ENCODE data around the gene MTHFS. TPM values are rescaled to one million over a fixed set of nuclear protein-coding genes. Genes with fewer than 3 reads are reported as not detected.
A peak's percentile ranks its signal among the peaks of the same experiment; 100 is the strongest.

MTHFS gene
- total and polyA plus RNA-seq, 11 donors: 5.7 to 45.5 (median 13.4) TPM

- Histone ChIP-seq H3K36me3 (peaks cover 0 to 17% (median 0%) of the 10 kb centered on the region in 9 donors), H3K27ac (peak overlapping the region in 11 of 12 donors; percentile 87 to 98 (median 94)), H3K4me1 (peaks cover 0 to 20% (median 5%) of the 10 kb centered on the region in 12 donors), H3K9me3 (peaks cover 0 to 28% (median 21%) of the 10 kb centered on the region in 12 donors), H3K27me3 (no peaks in the 10 kb centered on the region), H3K4me3 (peak overlapping the region; percentile 56 to 98 (median 85))
- TF ChIP-seq CTCF (IDR thresholded peaks at IDR 0.05): no peak
- no peak for TF ChIP-seq POLR2A (IDR thresholded peaks at IDR 0.05)
- 93 to 96% (median 94%) methylated on average over 24 of the region's 24 CpGs for WGBS, 4 donors
- no peak for DNase-seq
- intact Hi-C loops (cut with DNase I): loop anchor here in 3 of 10 donors (5.0 to 10.0 kb wide), 3 partner anchors 133 to 230 kb away; partner anchors contain the start of genes FAH (in 2 of the 3) and ZFAND6 (in 1 of the 3)
- no peak for ATAC-seq
Measured at GRCh38 chr15:79924379-79924778, 27.6 kb upstream of the MTHFS start.

GRCh38 chr15:79923515-79924169 is 26.8 kb upstream of the MTHFS start:
- H3K4me1 ChIP-seq: peaks cover 0 to 20% (median 5%) of the 10 kb centered on the region in 12 donors
- peaks cover 0 to 23% (median 0%) of the 10 kb centered on the region in 9 donors for H3K36me3 ChIP-seq
- H3K27me3 ChIP-seq: no peaks in the 10 kb centered on the region
- peak overlapping the region; percentile 56 to 98 (median 85) for H3K4me3 ChIP-seq
- peaks cover 0 to 35% (median 29%) of the 10 kb centered on the region in 12 donors for H3K9me3 ChIP-seq
- WGBS, 4 donors: 0 to 1% (median 1%) methylated on average over 24 to 68 of the region's 68 CpGs
- peak; percentile 93 to 97 (median 96) for DNase-seq
- TF ChIP-seq CTCF (IDR thresholded peaks at IDR 0.05) (no peak), POLR2A (IDR thresholded peaks at IDR 0.05) (peak; percentile 35 to 68)
- peak overlapping the region; percentile 81 to 98 (median 94) for H3K27ac ChIP-seq
- intact Hi-C loops (cut with DNase I): loop anchor here in 4 of 10 donors (1.0 to 10.0 kb wide), 5 partner anchors 26 to 231 kb away; partner anchors contain the start of genes MTHFS (in 3 of the 4), FAH (in 2 of the 4) and ZFAND6 (in 1 of the 4)
- peak; percentile 99 for ATAC-seq

GRCh38 chr15:79923079-79923514 is 26.3 kb upstream of the MTHFS start:
- intact Hi-C loops (cut with DNase I): loop anchor here in 4 of 10 donors (1.0 to 10.0 kb wide), 5 partner anchors 26 to 232 kb away; partner anchors contain the start of genes MTHFS (in 3 of the 4), FAH (in 2 of the 4) and ZFAND6 (in 1 of the 4)
- Histone ChIP-seq H3K4me1 (peaks cover 0 to 20% (median 5%) of the 10 kb centered on the region in 12 donors), H3K9me3 (peaks cover 0 to 41% (median 34%) of the 10 kb centered on the region in 12 donors), H3K27me3 (no peaks in the 10 kb centered on the region), H3K27ac (peak overlapping the region; percentile 81 to 98 (median 94)), H3K36me3 (peaks cover 0 to 23% (median 0%) of the 10 kb centered on the region in 9 donors), H3K4me3 (peak overlapping the region; percentile 56 to 98 (median 85))
- TF ChIP-seq CTCF (IDR thresholded peaks at IDR 0.05): no peak
- TF ChIP-seq POLR2A (IDR thresholded peaks at IDR 0.05): no peak
- ATAC-seq (peak; percentile 38 to 82 (median 78)), DNase-seq (peak; percentile 62 to 83 (median 69))
- 1% methylated on average over 23 to 51 of the region's 51 CpGs for WGBS, 4 donors
